ENCODE measurements around the gene COL18A1. TPM values are rescaled to one million over a fixed set of nuclear protein-coding genes. Genes with fewer than 3 reads are reported as not detected.

COL18A1 gene
- total and polyA plus RNA-seq, 3 donors from 2014 or later = 53.2 to 165 (median 111) TPM

DNA sequence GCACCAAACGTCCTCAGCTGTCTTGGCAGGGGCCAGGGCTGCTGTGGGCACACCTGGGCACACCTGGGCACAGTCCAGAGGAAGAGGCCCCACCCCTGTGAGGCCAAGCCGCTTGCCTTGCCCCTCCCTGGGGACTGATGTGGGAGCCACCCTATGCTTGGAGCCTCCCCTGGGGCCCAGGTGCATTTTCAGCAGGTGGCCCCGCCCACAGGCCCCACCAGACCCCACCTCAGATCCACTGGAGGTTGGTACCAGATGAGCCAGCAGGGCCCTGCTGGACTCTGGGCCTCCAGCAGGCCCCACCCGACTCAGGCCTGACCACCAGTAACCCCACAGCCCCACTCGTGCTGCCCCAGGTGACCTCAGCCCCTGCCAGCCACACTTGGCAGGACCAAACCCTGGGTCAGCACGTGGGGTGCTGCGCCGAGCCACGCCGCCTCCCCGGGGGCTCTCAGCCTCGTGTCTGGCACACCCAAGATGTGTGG lies 128.4 kb downstream of the COL18A1 start:
- intact Hi-C loops (cut with DNase I; ENCODE audit: low total_unique reads) = no loop called here
- Histone ChIP-seq H3K9me3 (no peaks in the 10 kb centered on the region), H3K27ac (no peak overlapping the region), H3K27me3 (no peaks in the 10 kb centered on the region), H3K4me3 (no peak overlapping the region), H3K4me1 (peaks cover 17% of the 10 kb centered on the region), H3K36me3 (ENCODE audit: low read depth, missing control alignments) (no peaks in the 10 kb centered on the region)
- WGBS, 2 donors = 77 to 84% methylated on average over 3 to 12 of the region's 12 CpGs
- DNase-seq = no peak
- TF ChIP-seq POLR2A (IDR thresholded peaks at IDR 0.05) = no peak
- TF ChIP-seq, protein P1, sequence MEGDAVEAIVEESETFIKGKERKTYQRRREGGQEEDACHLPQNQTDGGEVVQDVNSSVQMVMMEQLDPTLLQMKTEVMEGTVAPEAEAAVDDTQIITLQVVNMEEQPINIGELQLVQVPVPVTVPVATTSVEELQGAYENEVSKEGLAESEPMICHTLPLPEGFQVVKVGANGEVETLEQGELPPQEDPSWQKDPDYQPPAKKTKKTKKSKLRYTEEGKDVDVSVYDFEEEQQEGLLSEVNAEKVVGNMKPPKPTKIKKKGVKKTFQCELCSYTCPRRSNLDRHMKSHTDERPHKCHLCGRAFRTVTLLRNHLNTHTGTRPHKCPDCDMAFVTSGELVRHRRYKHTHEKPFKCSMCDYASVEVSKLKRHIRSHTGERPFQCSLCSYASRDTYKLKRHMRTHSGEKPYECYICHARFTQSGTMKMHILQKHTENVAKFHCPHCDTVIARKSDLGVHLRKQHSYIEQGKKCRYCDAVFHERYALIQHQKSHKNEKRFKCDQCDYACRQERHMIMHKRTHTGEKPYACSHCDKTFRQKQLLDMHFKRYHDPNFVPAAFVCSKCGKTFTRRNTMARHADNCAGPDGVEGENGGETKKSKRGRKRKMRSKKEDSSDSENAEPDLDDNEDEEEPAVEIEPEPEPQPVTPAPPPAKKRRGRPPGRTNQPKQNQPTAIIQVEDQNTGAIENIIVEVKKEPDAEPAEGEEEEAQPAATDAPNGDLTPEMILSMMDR (IDR thresholded peaks at IDR 0.05) = no peak

DNA sequence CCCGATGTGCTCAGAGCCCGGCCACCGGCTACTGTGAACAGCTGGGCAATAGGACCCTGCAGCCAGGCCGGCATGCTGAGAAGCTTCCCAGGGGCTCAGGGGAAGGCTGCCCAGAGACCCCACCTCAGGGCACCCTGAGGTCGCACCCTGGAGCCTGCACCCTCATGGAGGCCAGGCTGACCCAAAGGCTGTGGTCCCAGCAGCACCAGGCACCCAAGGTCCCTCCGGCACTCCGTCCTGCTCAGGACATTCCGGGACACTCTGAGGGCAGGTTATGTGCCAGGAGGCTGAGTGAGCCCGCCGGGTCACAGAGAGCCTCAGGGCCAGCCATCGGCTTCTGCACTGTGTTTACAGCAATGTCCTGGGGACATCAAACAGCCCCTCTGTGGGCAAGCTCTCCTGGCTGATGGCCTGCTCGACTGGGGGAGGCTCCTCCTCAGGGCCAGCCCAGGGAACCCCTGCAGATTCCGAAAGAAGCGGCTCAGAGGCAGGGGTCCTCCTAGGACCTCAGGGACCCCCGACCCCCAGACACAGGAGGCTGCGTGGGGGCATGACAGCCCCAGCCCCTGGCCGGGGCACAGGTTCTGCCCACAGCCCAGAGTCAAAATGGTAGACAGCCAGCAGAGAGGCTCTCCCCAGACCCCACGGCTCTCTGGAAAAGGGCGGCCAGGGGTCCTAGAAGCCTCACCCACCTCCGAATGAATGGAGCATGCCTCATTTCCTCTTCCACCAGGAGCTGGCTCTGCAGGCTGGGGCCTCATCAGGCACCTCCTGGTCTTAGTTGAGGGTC lies 129.1 kb downstream of the COL18A1 start:
- no peak overlapping the region for H3K27ac ChIP-seq
- H3K4me3 ChIP-seq = no peak overlapping the region
- H3K9me3 ChIP-seq = no peaks in the 10 kb centered on the region
- peaks cover 17% of the 10 kb centered on the region for H3K4me1 ChIP-seq
- no peak for DNase-seq
- TF ChIP-seq, protein P1 (IDR thresholded peaks at IDR 0.05) = no peak
- TF ChIP-seq POLR2A (IDR thresholded peaks at IDR 0.05) = no peak
- H3K36me3 ChIP-seq (ENCODE audit: low read depth, missing control alignments) = no peaks in the 10 kb centered on the region
- no peaks in the 10 kb centered on the region for H3K27me3 ChIP-seq
- 77 to 78% methylated on average over 6 to 20 of the region's 20 CpGs for WGBS, 2 donors
- intact Hi-C loops (cut with DNase I; ENCODE audit: low total_unique reads) = no loop called here

DNA sequence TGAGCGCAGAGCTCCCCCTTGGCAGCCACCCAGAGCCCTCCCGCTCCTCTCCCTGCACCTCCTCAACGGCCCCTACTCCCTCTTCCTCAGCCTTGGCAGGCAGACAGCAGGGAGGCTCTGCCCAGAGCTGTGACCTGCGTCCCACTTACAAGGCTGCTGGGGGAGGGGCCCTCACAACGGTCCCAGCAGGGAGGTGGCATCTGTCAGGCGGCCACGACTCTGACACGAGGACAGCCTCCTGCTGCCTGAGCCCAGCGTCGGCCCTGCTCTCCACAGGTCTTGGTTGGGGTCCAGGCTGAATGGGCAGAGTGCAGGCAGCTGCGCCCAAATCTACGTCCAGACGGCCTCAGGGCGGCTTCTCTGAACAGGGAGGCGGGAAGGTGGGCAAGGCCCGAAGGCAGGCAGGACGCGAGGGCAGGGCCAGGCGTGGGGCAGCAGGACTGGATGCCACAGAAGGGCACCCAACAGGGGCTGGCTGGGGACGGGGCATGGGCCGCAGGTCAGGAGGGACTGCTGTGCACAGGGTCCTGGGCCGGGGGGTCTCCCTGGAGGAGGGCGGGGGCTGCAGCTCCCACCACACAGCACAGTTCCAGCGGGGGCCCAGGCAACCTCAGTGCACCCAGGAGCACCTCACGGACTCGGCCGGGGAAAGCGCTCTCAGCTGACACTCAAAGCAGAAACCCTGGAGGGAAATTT lies 129.8 kb downstream of the COL18A1 start:
- H3K27ac ChIP-seq = no peak overlapping the region
- no peaks in the 10 kb centered on the region for H3K9me3 ChIP-seq
- H3K4me1 ChIP-seq = peaks cover 17% of the 10 kb centered on the region
- no peaks in the 10 kb centered on the region for H3K27me3 ChIP-seq
- TF ChIP-seq, protein P1 (IDR thresholded peaks at IDR 0.05) = no peak
- TF ChIP-seq POLR2A (IDR thresholded peaks at IDR 0.05) = no peak
- no peaks in the 10 kb centered on the region for H3K36me3 ChIP-seq (ENCODE audit: low read depth, missing control alignments)
- intact Hi-C loops (cut with DNase I; ENCODE audit: low total_unique reads) = no loop called here
- no peak overlapping the region for H3K4me3 ChIP-seq
- peak; percentile 41 for DNase-seq
- WGBS, 2 donors = 70 to 96% methylated on average over 12 to 28 of the region's 28 CpGs

DNA sequence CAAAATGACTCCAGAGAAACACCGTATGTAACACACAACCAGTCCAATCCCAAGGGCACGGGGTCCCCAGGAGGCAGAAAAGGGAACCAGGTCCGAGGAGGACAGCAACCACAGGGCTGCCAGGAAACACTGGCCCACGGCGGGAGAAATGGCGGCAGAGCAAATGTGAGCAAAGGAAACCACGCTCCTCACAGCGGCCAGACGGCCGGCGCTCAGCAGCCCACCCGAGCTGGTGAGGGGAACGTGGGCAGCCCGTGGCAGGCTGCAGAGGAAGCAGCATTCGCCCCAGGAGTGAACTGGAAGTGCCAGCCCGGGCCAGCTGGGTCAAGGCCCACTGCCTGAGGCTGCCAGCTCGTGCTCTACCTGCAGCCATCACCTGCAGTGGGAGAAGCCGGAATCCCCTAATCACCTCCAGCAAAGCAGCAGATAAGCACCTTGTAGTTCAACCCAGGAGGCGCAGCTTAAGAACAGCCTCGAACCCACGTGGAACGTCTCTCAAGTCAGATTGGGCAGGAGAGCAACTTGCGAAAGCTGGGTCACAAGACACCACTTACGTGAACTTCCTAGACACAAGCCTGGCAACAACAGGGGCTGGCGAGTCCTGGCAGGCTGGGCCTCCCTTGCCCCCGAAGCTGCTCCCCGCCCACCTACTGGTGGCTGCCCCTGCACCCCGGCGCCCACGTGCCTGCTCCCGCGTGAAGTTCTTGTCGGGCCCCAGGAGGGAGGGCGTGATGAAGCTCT lies 130.5 kb downstream of the COL18A1 start:
- H3K36me3 ChIP-seq (ENCODE audit: low read depth, missing control alignments) = no peaks in the 10 kb centered on the region
- no peak overlapping the region for H3K4me3 ChIP-seq
- DNase-seq = no peak
- intact Hi-C loops (cut with DNase I; ENCODE audit: low total_unique reads) = no loop called here
- H3K4me1 ChIP-seq = peaks cover 17% of the 10 kb centered on the region
- TF ChIP-seq, protein P1 (IDR thresholded peaks at IDR 0.05) = no peak
- TF ChIP-seq POLR2A (IDR thresholded peaks at IDR 0.05) = no peak
- 83 to 88% methylated on average over 32 to 34 of the region's 34 CpGs for WGBS, 2 donors
- no peaks in the 10 kb centered on the region for H3K27me3 ChIP-seq
- no peak overlapping the region for H3K27ac ChIP-seq
- no peaks in the 10 kb centered on the region for H3K9me3 ChIP-seq
